22Rv1 (cell line): ENCODE results near the gene RFX3.

ENCODE experiments used
- ZFX ChIP-seq: fragments of 450-650 bp; IDR thresholded peaks from 2 replicates; pipeline ENCODE4 v1.6.1; 2017; ENCODE audit warnings: antibody characterized with exemption, borderline replicate concordance
- TF ChIP-seq, protein P1 (sequence below): fragments of 450-650 bp; IDR thresholded peaks from 2 replicates; pipeline ENCODE4 v1.5.1; 2017; ENCODE audit warnings: mild to moderate bottlenecking

DNA sequence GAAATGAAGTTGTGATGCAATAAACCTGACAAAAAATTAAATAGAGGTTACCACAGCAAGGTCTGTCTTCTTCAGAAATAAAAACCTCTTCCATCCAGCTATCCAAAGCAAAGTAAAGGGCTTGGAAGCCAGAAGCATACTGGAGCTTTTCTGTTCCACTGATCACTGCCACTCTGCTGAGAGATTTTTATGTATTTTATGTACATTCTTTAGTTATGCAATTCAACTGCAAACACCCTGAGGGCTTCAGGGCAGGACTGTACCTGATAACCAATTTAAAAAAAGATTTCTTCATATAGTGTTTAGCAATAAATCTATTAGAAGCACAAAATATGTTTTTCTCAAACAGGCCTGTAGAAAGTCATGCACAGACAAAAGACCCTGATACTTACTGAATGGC lies 355.0 kb downstream of the RFX3 start:
- TF ChIP-seq, protein P1, sequence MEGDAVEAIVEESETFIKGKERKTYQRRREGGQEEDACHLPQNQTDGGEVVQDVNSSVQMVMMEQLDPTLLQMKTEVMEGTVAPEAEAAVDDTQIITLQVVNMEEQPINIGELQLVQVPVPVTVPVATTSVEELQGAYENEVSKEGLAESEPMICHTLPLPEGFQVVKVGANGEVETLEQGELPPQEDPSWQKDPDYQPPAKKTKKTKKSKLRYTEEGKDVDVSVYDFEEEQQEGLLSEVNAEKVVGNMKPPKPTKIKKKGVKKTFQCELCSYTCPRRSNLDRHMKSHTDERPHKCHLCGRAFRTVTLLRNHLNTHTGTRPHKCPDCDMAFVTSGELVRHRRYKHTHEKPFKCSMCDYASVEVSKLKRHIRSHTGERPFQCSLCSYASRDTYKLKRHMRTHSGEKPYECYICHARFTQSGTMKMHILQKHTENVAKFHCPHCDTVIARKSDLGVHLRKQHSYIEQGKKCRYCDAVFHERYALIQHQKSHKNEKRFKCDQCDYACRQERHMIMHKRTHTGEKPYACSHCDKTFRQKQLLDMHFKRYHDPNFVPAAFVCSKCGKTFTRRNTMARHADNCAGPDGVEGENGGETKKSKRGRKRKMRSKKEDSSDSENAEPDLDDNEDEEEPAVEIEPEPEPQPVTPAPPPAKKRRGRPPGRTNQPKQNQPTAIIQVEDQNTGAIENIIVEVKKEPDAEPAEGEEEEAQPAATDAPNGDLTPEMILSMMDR, result no peak
- no peak for TF ChIP-seq ZFX
